ENCODE measurements around the gene RCOR2.

Gene RCOR2

GRCh38 chr11:63929616-63930015 lies 12.7 kb upstream of the RCOR2 start:
- in situ Hi-C loops (cut with HindIII; ENCODE audit: low sequenced_read_pairs) = no loop called here
- H3K4me3 ChIP-seq (ENCODE audit: low read depth, low read length) = no peak overlapping the region
- no peak for TF ChIP-seq CTCF (IDR thresholded peaks at IDR 0.05; ENCODE audit: low read depth, low read length, missing control alignments)
- DNase-seq (ENCODE audit: low read depth) = no peak

- no peak for TF ChIP-seq CTCF (IDR thresholded peaks at IDR 0.05; ENCODE audit: low read depth, low read length, missing control alignments)
- no peak overlapping the region for H3K4me3 ChIP-seq (ENCODE audit: low read depth, low read length)
- DNase-seq (ENCODE audit: low read depth) = no peak
- in situ Hi-C loops (cut with HindIII; ENCODE audit: low sequenced_read_pairs) = no loop called here
These were observed 6.4 kb upstream of the RCOR2 start for GRCh38 chr11:63923319-63923718.

GRCh38 chr11:63922673-63923192 lies 5.8 kb upstream of the RCOR2 start:
- no peak for TF ChIP-seq CTCF (IDR thresholded peaks at IDR 0.05; ENCODE audit: low read depth, low read length, missing control alignments)
- no peak for DNase-seq (ENCODE audit: low read depth)
- H3K4me3 ChIP-seq (ENCODE audit: low read depth, low read length) = no peak overlapping the region
- in situ Hi-C loops (cut with HindIII; ENCODE audit: low sequenced_read_pairs) = no loop called here

GRCh38 chr11:63920939-63921417 lies 4.0 kb upstream of the RCOR2 start:
- in situ Hi-C loops (cut with HindIII; ENCODE audit: low sequenced_read_pairs) = no loop called here
- no peak overlapping the region for H3K4me3 ChIP-seq (ENCODE audit: low read depth, low read length)
- no peak for DNase-seq (ENCODE audit: low read depth)
- peak; percentile 59 for TF ChIP-seq CTCF (IDR thresholded peaks at IDR 0.05; ENCODE audit: low read depth, low read length, missing control alignments)

- no peak overlapping the region for H3K4me3 ChIP-seq (ENCODE audit: low read depth, low read length)
- TF ChIP-seq CTCF (IDR thresholded peaks at IDR 0.05; ENCODE audit: low read depth, low read length, missing control alignments) = no peak
- in situ Hi-C loops (cut with HindIII; ENCODE audit: low sequenced_read_pairs) = no loop called here
- no peak for DNase-seq (ENCODE audit: low read depth)
These were observed 3.4 kb upstream of the RCOR2 start for GRCh38 chr11:63920126-63920938.

GRCh38 chr11:63919267-63920125 lies 2.5 kb upstream of the RCOR2 start:
- TF ChIP-seq CTCF (IDR thresholded peaks at IDR 0.05; ENCODE audit: low read depth, low read length, missing control alignments) = no peak
- no peak overlapping the region for H3K4me3 ChIP-seq (ENCODE audit: low read depth, low read length)

More at GRCh38 chr11:63919267-63920125, 2.5 kb upstream of the RCOR2 start:
- in situ Hi-C loops (cut with HindIII; ENCODE audit: low sequenced_read_pairs) = no loop called here
- DNase-seq (ENCODE audit: low read depth) = no peak

Data from astrocyte of the cerebellum (primary cell).